ENCODE data around the gene ZFPM1.
"Not testable (repeated sequence)": the region's sequence is repeated elsewhere in the genome, so short reads cannot be mapped to it uniquely, and the experiment has no call there.

ZFPM1 gene

GRCh38 chr16:88512728-88513696, 59.9 kb downstream of the ZFPM1 start:
- DNase-seq (ENCODE audit: low read depth): no peak

GRCh38 chr16:88514070-88514469, 61.0 kb downstream of the ZFPM1 start:
- DNase-seq (ENCODE audit: low read depth): no peak

GRCh38 chr16:88514526-88515232, 61.6 kb downstream of the ZFPM1 start:
- DNase-seq (ENCODE audit: low read depth): no peak

- no peak for DNase-seq (ENCODE audit: low read depth)
Measured at GRCh38 chr16:88515371-88515770, 62.3 kb downstream of the ZFPM1 start.

- no peak for DNase-seq (ENCODE audit: low read depth)
Measured at GRCh38 chr16:88515925-88516594, 63.0 kb downstream of the ZFPM1 start.

GRCh38 chr16:88516601-88517061, 63.6 kb downstream of the ZFPM1 start:
- DNase-seq (ENCODE audit: low read depth): no peak

GRCh38 chr16:88517208-88517774, 64.2 kb downstream of the ZFPM1 start:
- DNase-seq (ENCODE audit: low read depth): not testable (repeated sequence)

GRCh38 chr16:88518411-88519111, 65.5 kb downstream of the ZFPM1 start:
- not testable (repeated sequence) for DNase-seq (ENCODE audit: low read depth)

GRCh38 chr16:88519240-88519639, 66.2 kb downstream of the ZFPM1 start:
- DNase-seq (ENCODE audit: low read depth): no peak

GRCh38 chr16:88519938-88520653, 67.0 kb downstream of the ZFPM1 start:
- DNase-seq (ENCODE audit: low read depth): no peak

- no peak for DNase-seq (ENCODE audit: low read depth)
Measured at GRCh38 chr16:88521674-88522073, 68.6 kb downstream of the ZFPM1 start.

GRCh38 chr16:88522276-88522949, 69.3 kb downstream of the ZFPM1 start:
- DNase-seq (ENCODE audit: low read depth): no peak

GRCh38 chr16:88523309-88524161, 70.5 kb downstream of the ZFPM1 start:
- no peak for DNase-seq (ENCODE audit: low read depth)

- no peak for DNase-seq (ENCODE audit: low read depth)
Measured at GRCh38 chr16:88524274-88524972, 71.3 kb downstream of the ZFPM1 start.

- no peak for DNase-seq (ENCODE audit: low read depth)
Measured at GRCh38 chr16:88524973-88525662, 72.0 kb downstream of the ZFPM1 start.

- no peak for DNase-seq (ENCODE audit: low read depth)
Measured at GRCh38 chr16:88525663-88525990, 72.5 kb downstream of the ZFPM1 start.

- DNase-seq (ENCODE audit: low read depth): no peak
Measured at GRCh38 chr16:88526008-88526905, 73.2 kb downstream of the ZFPM1 start.

Data from stromal cell of bone marrow (primary cell).